Hematopoietic multipotent progenitor cell treated with erythropoietin and hydrocortisone succinate and interleukin-3 and kit ligand, for 17 days (in vitro differentiated cells): ENCODE measurements around the gene HS3ST5.
"Not testable (repeated sequence)": the region's sequence is repeated elsewhere in the genome, so short reads cannot be mapped to it uniquely, and the experiment has no call there.

Source experiments
- DNase-seq: peaks from one replicate; pipeline ENCODE4 v3.0.0-alpha.2; 2015; ENCODE audit warnings: low spot score

The HS3ST5 gene

GRCh38 chr6:114044566-114044965 is 298.3 kb downstream of the HS3ST5 start:
- DNase-seq = not testable (repeated sequence)

- DNase-seq = no peak
These were observed 300.4 kb downstream of the HS3ST5 start for GRCh38 chr6:114042267-114043016.

GRCh38 chr6:114040871-114041270 is 302.0 kb downstream of the HS3ST5 start:
- DNase-seq = no peak

- no peak for DNase-seq
These were observed 303.0 kb downstream of the HS3ST5 start for GRCh38 chr6:114039841-114040240.

GRCh38 chr6:114033606-114034005 is 309.2 kb downstream of the HS3ST5 start:
- no peak for DNase-seq

GRCh38 chr6:114032721-114033120 is 310.1 kb downstream of the HS3ST5 start:
- no peak for DNase-seq

GRCh38 chr6:114030767-114031166 is 312.1 kb downstream of the HS3ST5 start:
- DNase-seq = no peak

- DNase-seq = no peak
These were observed 318.1 kb downstream of the HS3ST5 start for GRCh38 chr6:114024746-114025145.

GRCh38 chr6:114020196-114020595 is 322.6 kb downstream of the HS3ST5 start:
- no peak for DNase-seq

GRCh38 chr6:114017146-114017545 is 325.7 kb downstream of the HS3ST5 start:
- DNase-seq = not testable (repeated sequence)

- DNase-seq = not testable (repeated sequence)
These were observed 328.7 kb downstream of the HS3ST5 start for GRCh38 chr6:114014106-114014505.

- not testable (repeated sequence) for DNase-seq
These were observed 331.3 kb downstream of the HS3ST5 start for GRCh38 chr6:114011486-114011885.

GRCh38 chr6:114010540-114010939 is 332.3 kb downstream of the HS3ST5 start:
- no peak for DNase-seq

GRCh38 chr6:114009192-114009591 is 333.6 kb downstream of the HS3ST5 start:
- no peak for DNase-seq

GRCh38 chr6:114008331-114008730 is 334.5 kb downstream of the HS3ST5 start:
- no peak for DNase-seq

GRCh38 chr6:114007516-114007915 is 335.3 kb downstream of the HS3ST5 start:
- DNase-seq = no peak
